ENCODE measurements around the gene NPHP4.

Gene NPHP4

DNA sequence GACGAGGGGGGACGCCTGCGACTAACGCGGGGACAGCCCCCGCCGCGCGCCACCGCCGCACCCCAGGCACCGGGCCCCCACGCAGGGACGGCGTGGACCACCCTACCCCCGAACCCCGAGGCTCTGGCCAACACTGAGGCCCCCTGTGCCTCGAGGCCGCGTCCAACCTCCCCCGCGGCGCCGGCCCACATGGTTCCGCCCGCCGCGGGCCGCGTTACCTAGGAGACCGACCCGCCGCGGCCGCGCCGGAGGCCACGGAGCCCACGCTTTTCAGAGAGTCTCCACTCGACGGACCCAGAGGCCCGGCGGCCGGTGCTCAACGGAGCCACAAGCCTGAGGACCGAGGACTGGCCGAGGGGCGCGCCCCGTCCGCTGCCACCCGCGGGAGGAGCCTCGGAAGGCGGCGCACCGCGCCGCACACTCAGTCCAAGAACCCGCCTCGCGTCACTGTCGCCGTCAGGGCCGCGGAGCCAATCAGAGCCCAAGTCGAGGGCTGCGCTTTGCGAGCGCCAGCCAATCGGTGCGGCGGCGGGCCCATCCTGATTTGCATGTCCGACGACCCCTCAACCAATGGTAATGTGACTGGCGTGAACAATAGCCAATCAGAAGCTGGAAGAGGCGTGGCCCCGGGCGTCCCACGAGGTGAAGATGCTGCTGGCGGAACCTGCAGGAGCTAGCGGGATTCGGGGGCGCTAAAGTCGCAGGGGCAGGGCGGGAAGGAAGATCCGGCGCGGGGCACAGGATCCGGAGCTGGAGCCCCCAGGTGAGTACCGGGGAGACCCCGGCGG, at the start of gene NPHP4:
NPHP4 (minus strand) TSS at position 400 of the 788 bp plus-strand sequence. CDS start 6,136 bp downstream, outside the sequence.
- peak; percentile 99 for DNase-seq

DNA sequence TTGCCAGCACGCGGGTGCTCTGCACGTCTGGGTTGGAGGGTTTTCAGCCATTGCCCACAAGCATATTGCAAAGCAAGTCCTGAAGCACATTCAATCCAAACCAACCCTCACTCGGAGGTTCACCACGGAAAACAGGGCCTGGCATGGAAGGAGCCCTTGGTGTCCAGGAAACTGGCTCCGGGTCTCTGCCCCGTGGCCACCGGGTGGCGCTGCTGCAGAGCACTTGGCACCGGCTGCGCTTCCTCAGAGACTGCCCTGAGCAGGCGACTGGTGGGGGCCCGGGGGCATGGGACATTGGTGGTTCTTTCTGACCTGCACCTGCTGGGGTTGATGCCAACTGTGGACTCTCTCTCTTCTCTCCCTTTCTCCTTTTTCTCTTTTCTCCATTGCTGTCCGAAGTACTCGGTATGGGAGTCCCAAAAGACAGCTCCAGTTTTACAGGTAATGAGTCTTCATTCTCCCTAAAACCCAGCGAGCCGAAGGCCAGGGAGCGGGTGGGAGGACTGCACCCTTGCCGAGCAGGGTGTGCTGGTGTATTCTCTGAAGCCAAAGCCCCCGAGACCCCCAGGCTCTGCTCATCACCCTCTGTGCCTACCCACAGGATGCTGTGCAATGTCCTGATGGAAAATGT, 49.3 kb upstream of the NPHP4 start:
- DNase-seq = peak; percentile 53

DNA sequence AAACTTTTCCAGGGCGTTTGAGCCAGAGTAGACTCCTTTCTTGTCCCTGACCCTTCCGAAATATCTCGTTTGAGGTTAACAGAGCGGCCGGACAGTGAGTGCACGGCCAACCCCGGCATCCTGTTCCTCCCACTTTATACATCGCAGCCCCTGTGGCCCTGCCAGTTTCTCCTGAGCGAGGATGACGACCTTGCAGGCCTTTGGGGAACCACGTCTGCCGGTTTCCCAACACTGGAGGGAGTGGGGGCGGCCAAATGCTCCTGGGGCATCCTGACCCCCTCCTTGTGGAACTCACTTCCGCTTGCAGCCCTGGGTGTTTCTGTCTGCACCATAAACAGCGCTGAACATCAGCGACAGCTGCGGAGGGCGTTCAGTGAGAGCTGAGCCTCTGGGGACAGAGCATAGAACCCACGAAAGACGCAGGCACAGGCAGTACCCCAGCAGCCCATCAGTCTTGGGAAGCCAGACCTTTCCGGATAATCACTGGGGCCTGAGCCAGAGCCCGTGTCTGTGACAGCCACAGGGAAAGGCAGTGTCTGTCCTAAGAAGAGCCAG, 48.7 kb upstream of the NPHP4 start:
- no peak for DNase-seq

DNA sequence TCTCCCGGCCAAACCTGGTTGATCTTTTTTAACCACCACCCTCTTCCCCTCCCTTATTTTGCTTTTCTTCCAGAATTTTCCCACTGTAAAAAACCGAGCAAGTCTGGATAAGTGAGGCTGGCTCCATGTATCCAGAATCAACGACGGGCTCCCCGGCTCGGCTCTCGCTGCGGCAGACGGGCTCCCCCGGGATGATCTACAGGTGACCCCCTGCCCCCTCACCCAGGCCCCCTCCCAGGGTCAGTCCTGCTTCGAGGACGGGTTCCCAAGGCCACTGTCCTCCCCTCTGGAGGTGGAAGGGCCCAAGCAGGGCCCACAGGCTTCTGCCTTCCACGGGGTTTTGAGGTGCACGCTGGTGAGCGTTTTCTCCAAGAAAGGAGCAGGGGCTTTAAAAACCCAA, 48.2 kb upstream of the NPHP4 start:
- no peak for DNase-seq

DNA sequence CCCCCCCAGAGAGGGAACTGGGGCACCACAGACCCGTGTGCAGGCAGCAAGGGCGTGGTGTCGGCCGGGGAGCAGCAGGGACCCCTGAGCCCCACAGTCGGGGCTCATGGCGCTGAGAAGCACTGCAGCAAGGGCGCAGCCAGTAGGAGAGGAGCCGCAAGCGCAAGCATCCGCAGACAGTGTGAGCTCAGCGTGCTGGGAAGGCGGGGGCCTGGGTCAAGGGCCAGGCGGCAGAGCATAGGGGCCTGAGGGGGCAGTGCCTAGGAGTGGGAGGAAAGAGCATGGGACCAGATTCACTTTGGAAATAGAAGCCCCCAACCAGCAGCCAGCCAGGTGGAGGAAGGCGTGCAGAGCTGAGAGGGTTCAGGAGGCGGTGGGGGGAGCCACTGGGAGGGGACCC, 46.8 kb upstream of the NPHP4 start:
- no peak for DNase-seq

DNA sequence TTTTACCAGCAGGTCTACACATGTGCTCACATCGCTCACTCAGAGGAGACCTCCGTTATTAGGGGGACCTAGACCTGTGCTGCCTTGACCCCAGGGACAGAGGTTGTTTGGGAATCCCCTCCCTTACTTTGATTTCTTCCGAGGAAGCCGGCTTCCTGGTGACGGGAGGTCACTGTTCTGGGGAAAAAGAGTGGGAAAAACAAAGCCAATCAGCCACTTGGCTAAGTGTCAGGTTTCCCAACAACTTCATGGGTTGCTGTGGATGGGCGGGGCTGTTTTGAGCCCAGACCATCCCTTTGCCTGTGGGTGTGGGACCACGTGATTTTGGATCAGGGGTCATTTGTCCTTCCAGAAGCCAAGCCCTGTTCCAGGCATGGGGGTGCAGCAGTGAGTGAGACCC, 46.4 kb upstream of the NPHP4 start:
- no peak for DNase-seq

DNA sequence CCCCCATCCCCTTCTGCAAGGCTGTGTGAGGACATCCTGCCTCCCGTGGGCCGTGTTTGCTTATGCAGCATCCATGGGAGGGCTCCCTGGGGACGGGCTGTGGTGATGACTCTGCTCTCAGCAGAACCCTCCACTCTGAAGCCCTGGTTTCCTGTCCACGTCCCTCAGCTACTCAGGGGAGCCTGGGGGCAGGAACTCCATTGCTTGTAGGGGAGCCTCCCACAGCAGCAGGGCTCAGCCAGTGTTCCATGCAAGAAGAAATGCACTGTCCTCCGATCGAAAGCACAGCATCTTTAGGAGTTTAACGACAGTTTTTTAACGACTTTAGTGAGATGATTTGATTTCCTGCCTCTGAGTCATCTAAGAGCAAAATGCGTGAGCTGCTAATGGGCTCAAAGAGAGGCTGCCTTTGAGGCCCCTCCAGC, 45.1 kb upstream of the NPHP4 start:
- peak; percentile 41 for DNase-seq

DNA sequence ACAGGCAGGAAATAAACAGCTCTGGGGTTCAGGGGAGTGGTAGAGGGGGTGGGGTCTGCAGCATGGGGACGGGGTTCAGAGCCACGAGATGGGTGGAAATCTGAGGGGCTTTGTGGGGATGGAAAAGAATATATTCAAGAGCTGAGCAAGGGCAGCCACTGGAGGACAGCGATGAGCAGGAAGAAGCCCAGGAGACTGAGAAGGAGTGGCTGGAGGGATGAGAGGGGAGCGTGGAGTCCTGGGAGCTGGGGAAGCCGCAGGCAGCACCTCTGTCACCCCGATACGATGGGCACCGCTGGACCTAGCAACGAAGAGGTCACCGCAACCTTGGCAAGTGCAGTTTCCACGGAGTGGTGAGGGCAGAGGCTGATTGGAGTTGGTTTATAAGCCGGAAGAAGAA, 43.5 kb upstream of the NPHP4 start:
- no peak for DNase-seq

DNA sequence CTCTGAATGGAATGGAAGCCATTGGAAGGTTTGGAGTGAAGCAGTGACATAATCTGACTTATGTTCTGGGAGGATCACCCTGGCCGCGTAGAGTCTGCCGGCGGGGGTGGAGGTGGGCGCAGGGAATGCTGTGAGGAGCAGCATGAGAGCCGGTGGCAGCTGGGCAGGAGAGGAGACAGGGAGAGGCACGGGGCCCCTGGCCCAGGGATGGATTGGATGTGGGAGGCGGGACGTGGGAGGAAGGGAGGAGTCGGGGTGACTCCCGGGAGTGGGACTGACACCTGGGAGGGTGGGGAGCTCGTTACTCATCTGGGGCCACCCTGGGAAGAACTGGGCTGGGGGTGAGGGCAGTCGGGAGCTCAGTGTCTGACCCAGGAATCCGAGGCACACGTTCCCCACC, 43.1 kb upstream of the NPHP4 start:
- DNase-seq = no peak

DNA sequence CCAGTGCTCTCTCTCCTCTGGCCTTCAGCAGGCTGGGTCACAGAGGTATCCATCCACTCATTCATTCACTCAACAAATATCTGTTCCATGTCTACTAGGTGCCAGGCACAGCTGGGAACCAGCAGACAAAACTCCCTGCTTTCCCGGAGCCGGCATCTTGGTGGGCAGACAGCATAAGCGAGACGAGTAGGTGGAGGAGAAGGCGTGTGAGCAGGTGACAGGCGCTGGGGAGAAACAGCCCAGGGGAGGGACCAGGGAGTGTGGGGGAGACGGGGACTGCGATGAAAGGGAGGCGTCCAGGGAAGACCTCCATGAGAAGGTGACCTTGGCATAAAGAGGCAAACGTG, 42.5 kb upstream of the NPHP4 start:
- DNase-seq = no peak

DNA sequence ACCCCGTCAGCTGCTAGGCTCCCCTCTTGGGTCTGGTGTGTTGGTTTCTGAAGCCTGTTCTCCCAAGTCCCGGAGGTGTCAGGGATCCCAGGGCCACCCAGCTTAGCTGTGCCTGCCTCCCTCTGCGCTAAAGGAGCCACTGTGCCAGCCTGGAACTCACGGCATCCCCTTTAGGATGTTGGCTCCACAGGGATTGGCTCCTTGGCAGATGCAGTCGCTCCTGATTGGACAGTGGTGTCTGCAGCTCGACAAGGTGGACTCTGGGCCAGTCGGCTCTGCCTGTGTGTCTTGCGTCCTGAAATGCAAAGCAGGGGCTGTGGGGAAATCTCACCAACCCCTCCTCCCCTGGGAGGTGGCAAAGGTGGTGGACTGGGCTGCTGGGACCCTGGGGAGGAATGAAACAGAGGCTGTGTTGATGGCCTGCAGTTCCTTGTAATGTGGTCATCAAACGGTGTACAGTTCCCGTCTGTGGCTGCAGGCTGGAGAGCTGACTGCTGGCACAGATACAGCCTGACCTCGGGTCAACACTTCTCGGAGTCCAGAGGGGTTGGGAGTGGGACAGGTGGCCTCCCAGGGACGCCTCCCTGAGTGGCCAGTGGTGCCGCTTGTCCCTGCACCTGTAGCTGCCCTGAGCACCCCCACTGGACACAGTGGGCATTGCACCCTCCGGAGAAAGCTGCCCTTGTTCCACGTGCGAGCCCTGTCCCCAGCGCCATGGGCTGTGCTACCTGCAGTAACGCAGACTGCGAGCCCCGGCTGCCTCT, 41.9 kb upstream of the NPHP4 start:
- DNase-seq = peak; percentile 64

DNA sequence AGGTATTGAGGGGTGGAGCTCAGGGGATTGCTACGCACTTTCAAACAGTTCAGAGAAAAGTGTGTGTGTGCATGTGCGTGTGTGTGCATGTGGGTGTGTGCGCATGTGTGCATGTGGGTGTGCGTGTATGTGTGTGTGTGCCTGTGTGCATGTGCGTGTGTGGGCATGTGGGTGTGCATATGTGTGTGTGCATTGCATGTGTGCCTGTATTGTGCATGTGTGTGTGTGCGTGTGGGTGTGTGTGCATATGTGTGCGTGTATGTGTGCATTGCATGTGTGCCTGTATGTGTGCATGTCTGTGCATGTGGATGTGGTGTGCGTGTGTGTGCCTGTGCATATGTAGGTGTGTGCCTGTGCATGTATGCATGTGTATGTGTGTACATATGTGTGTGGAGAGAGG, 40.9 kb upstream of the NPHP4 start:
- DNase-seq = no peak

DNA sequence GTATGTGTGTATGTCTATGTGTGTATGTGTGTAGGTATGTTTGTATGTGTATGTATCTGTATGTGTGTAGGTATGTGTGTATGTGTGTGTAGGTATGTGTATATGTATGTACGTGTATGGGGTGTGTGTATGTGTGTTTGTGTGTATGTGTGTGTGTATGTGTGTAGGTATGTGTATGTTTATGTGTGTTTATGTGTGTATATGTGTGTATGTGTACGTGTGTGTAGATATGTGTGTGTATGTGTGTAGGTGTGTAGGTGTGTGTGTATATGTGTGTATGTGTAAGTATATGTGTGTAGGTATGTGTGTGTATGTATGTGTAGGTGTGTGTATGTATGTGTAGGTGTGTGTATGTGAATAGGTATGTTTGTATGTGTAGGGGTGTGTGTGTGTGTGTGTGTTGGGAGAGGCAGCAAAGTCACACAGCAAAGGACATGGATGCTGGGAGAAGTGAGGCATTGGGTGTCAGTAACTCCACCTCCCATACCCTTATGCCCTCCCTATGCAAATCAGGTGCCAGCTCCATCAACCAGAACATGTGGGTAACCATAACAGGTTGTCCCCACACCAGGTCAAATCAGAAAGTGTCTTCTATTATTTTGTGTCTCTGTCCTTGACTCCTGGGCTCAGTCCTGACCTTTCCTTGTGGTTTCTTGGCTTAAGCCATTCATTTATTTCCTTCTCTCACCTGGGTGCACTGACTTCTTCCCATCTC, 38.5 kb upstream of the NPHP4 start:
- DNase-seq = no peak

DNA sequence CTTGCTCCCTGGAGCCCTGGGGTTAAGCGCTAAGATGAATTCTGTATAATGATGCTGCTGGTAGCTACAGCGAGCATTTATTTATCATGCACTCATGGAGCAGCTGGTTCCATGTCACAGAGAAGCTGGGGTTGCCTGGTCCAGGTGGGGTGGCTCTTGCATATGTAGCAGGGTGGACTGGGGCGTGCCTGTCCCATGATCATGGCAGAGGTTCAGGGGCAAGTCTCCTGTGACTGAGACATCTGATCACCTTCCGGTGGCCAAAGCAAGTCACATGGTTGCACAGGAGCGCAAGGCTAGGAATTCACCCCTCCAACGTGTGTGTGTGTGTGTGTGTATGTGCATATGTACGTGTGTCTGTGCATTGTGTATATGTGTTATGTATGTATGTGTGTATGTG, 37.9 kb upstream of the NPHP4 start:
- DNase-seq = no peak

DNA sequence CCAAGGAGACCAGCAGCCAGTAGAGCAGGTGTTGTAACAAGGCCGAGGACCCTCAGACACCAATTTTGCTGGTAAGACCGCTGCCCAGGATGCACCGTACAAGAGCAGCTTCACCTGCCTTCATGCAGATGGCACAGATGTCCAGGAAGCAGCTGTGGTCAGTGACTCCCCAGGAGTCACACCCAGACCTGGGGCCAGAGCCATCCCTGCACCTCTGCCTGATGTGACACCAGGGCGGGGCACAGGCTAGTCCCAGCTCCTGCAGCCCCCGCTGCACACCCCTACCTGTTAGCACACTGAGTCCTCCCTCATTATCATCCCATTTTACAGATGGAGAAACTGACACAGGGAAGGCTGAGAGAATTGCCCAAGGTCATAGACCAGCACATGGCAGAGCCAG, 37.1 kb upstream of the NPHP4 start:
- DNase-seq = no peak

DNA sequence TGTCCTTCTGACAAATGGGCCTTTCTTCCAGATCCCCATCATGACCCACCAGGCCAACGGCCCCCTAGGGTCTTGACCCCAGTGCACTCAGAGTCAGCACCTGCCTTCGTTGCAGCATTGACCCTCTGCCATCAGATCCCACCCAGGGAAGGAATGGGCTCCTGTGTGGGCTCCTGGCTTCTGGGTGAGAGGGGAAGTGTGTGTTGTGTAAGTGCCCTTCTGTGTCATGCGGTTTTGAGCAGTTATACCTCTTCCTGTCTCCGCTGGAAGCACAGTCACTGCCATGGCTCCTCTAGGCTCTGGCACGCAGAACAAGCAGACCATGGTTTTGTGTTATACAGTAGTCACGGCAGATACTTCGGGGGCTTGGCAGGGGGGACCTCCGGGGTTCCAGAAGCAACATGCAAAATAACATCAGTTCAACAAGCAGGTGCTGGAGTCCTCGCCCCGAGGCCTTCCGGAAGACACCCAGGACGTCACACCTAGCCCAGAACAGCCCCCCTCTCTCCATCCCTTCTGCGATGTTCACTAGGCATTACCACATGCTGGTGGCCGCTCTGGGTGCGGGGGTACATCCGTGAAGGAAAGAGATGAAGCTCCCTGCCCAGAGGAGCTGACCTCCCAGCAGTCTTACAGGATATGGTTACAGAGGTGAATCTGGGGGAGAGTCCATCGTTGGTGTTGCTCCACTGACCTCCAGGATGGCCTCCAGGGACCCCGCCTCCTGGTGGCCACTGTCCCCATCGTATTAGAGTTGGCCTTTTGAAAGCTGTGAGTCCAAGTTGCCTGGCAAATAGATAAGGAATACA, 36.0 kb upstream of the NPHP4 start:
- DNase-seq = peak; percentile 74

DNA sequence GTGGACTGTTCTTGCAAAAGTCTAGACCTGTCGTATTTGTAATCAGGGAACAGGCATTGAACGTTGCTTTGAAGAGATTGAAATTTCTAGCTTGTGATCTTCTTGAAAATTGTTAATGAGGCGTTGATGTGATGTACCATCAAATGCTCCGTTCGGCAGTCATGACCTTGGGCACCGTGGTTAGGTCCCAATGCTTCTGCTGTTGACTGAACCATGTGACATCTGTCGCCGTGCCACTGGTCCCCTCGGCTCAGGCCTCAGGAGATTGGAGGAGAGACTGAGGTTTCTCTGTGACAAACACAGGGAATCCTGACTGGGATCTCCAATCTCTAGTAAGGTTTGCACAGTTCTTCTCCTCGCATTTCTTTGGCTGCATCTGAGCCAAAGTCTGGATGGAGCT, 35.4 kb upstream of the NPHP4 start:
- DNase-seq = peak; percentile 60

DNA sequence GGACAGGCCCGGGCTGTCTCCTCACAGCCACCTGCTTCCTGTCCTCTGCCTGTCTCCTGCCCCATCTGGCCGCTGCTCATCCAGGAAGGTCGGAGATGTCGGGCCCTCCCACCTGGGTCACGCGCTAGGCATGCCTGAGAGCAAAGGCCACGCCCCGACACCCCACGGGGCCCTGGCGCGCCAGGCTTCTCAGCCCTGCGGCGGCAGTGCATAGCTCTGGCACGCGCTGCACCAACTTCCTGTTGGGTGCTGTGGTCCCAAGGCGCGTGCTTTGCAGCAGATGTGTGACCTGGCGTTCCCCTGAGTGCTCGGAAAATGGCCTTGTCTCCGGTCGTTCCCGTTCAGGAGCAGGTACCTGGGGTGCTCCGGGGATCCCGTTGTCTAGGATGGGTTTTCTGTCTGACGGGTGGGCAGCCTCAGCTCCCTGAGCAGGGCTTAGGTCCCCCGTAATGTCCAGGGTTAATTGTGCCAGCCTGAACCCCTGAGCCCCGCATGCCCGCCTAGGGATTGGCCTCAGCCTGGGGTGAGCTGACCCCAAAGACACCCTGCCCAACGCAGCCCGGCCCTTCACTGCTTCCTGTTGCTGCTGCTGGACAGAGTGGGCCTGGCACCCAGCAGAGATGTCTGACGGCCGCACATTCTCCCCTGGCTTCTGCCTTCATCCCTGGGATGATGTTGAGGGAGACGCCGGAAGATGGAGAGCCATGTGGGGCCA, 34.0 kb upstream of the NPHP4 start:
- DNase-seq = peak; percentile 96

DNA sequence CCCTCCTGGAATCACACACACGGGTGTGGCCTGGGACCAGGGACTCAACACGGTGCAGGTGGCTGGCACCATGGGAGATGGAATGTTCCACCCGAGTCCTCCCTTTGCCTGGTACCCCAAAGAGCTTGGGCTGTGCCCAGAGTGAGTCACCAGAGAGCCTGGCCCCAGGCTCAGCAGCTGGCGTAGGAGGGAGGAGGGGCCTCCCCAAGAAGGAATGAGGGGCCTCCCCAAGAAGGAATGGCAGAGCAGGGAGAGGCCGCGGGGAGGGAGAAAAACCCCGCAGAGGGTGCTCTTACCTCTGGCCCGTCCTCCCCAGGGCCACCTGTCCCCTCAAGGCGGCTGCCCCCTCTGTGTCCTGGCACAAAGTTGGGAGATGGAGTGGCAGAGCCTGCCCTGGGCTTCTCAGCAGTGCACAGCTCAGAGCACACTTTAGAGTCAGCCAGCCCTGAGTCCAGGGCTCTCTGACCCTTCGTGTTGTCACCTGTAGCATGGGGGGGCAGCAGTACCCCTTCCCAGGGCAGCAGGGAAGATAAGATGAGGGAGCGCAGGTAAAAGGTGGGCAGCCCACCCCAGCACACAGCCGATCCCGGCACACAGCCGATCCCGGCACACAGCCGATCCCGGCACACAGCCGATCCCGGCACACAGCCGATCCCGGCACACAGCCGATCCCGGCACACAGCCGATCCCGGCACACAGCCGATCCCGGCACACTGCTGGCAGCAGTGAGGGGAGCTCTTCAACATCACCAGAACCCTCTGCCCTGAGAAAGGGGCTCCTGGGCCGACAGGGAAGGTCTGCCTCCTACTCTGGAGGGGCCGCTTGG, 33.3 kb upstream of the NPHP4 start:
- peak; percentile 45 for DNase-seq

DNA sequence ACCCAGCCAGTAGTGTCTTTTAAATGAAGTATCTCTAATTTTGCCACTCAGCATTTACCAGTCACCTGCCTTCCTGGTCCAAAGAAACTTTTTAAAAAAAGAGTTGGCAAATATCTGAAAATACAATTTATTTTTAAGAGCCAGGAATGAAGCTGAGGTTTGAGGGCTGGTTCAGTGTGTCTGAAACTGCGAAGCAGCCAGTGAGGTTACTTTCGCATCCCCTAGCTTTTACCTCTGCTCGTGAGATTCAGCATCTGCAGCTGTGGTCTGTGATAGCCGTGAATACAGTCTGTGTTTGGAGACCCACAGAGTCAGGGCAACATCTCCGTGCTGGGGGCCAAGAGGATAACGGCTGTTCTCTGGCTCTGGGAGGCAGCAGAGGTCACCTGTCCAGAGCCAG, 32.2 kb upstream of the NPHP4 start:
- DNase-seq = no peak

DNA sequence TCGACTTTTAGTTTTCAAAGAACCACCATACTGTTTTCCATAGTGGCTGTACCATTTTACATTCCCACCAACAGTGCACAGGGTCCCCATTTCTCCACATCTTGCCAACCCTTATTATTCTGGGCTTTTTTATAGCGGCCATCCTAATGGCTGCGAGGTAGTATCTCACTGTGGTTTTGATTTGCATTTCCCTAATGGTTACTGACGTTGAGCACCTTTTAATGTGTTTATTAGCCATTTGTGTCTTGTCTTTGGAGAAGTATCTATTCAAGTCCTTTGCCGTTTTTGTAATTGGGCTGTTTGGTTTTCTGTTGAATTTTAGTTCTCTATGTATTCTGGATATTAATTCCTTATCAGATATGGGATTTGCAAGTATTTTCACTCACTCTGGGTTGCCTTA, 31.1 kb upstream of the NPHP4 start:
- DNase-seq = no peak

Data from stimulated activated CD8-positive, alpha-beta memory T cell treated with anti-CD3 and anti-CD28 coated beads, Interleukin-4, amount 100 ng/mL, for 48 hours (primary cell).